Type B pancreatic cell (in vitro differentiated cells): ENCODE results near the gene ANKH. TPM values are rescaled to one million over a fixed set of nuclear protein-coding genes. Genes with fewer than 3 reads are reported as not detected.

ENCODE experiments used
- DNase-seq: peaks from one replicate; pipeline ENCODE4 v3.0.0; 2021; ENCODE audit warnings: mixed read lengths; ENCODE audit not compliant: unreplicated experiment; ENCODE audit errors: extremely low spot score
- H3K27ac Mint-ChIP-seq: 2 replicates; pipeline ENCODE4 v1.8.0; 2021; ENCODE audit warnings: mild to moderate bottlenecking, mixed read lengths
- H3K27me3 Mint-ChIP-seq: 2 replicates; pipeline ENCODE4 v1.8.0; 2021; ENCODE audit warnings: mixed read lengths
- H3K36me3 Mint-ChIP-seq: 2 replicates; pipeline ENCODE4 v1.8.0; 2021; ENCODE audit warnings: mixed read lengths
- H3K4me1 Mint-ChIP-seq: one replicate; pipeline ENCODE4 v1.8.0; 2021; ENCODE audit warnings: mixed read lengths; ENCODE audit not compliant: unreplicated experiment
- H3K4me3 Mint-ChIP-seq: 2 replicates; pipeline ENCODE4 v1.8.0; 2021; ENCODE audit warnings: mild to moderate bottlenecking, mixed read lengths
- H3K9me3 Mint-ChIP-seq: 2 replicates; pipeline ENCODE4 v1.8.0; 2021; ENCODE audit warnings: mixed read lengths
- total RNA-seq: library from RNA; stranded (reverse); gene quantifications from 2 replicates; pipeline ENCODE4 v1.2.1, GENCODE V29; 2021; ENCODE audit warnings: low replicate concordance
- TF ChIP-seq, protein P1 (sequence below): fragments of 200-600 bp; sonication (generic); conservative IDR thresholded peaks from 2 replicates; pipeline ENCODE4 v1.5.0; 2021; ENCODE audit warnings: antibody characterized with exemption, mild to moderate bottlenecking

ANKH gene
- total RNA-seq, 1 donor from 2014 or later, result 41.1 TPM

DNA sequence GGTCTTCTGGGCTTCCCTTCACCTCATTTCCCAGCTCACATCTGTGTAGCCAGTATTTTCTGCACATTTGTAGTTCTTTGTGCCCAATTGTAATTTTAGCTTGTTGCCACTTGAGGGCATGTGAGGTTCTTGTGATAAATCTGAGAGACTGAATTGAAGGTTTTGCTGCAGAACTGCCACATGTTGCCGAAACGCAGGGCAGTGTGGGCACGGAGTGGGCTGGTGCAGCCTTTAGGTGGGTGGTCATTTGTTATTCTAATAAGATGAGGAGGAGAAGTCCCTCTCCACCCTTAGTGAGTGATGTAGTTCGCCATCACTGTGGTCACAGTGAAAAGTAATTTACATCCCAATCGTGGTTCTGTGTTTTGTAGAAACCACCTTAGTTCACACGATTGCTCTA lies 185.8 kb downstream of the ANKH start:
- TF ChIP-seq, protein P1, sequence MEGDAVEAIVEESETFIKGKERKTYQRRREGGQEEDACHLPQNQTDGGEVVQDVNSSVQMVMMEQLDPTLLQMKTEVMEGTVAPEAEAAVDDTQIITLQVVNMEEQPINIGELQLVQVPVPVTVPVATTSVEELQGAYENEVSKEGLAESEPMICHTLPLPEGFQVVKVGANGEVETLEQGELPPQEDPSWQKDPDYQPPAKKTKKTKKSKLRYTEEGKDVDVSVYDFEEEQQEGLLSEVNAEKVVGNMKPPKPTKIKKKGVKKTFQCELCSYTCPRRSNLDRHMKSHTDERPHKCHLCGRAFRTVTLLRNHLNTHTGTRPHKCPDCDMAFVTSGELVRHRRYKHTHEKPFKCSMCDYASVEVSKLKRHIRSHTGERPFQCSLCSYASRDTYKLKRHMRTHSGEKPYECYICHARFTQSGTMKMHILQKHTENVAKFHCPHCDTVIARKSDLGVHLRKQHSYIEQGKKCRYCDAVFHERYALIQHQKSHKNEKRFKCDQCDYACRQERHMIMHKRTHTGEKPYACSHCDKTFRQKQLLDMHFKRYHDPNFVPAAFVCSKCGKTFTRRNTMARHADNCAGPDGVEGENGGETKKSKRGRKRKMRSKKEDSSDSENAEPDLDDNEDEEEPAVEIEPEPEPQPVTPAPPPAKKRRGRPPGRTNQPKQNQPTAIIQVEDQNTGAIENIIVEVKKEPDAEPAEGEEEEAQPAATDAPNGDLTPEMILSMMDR, result peak; percentile 82
- peaks cover 18% of the 10 kb centered on the region for H3K36me3 Mint-ChIP-seq
- H3K4me3 Mint-ChIP-seq, result peak overlapping the region; percentile 24
- H3K9me3 Mint-ChIP-seq, result no peaks in the 10 kb centered on the region
- peaks cover 11% of the 10 kb centered on the region for H3K4me1 Mint-ChIP-seq
- no peak for DNase-seq
- no peak overlapping the region for H3K27ac Mint-ChIP-seq
- H3K27me3 Mint-ChIP-seq, result no peaks in the 10 kb centered on the region

DNA sequence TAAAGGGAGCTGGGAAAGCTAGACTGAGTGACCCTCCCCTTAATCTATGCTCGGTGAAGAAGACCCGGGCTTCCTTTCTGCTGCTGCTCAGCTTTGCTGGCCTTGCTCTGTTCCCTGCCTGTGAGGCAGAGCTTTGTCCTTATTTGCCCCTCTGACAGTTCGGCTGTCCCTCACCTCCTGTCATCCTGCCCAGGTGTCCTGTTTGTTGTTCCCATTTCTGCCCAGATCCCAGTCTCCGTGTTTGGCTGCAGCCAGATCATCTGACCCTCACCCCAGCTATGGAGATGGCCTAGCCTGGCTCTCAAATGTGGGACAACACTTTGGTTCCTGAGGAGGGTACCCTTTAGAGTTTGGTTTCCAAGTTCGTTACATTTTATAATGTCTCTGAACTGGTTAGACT lies 186.8 kb downstream of the ANKH start:
- peak overlapping the region; percentile 22 for H3K27ac Mint-ChIP-seq
- peaks cover 11% of the 10 kb centered on the region for H3K4me1 Mint-ChIP-seq
- H3K27me3 Mint-ChIP-seq, result no peaks in the 10 kb centered on the region
- H3K9me3 Mint-ChIP-seq, result no peaks in the 10 kb centered on the region
- no peak overlapping the region for H3K4me3 Mint-ChIP-seq
- H3K36me3 Mint-ChIP-seq, result peaks cover 11% of the 10 kb centered on the region
- no peak for DNase-seq
- TF ChIP-seq, protein P1, result no peak

DNA sequence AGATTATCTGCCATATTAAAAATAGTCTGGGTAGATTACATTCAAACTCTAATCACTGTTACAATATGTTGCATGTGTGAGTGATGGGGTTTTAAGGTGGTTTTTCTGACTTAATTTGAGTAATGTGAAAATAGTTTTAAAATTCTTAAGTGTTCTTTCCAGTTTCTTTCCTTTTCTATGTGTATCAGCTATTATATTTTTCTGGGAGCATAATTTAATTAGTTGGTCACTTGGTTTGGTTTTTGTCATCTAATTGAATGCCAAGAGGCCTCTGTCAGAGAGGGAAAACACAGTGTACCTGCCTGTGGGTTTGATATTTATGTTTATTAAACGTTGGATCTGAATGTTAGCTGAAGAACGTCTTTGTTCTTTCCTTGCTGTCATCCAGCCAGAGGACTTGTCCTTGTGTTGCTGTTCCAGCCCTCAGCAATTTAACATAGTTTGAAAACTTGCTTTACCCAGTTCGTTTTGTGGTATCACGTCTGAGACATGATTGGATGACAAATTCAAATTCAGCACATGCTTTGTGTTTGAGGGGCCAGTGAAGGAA lies 187.6 kb downstream of the ANKH start:
- Mint-ChIP-seq H3K4me1 (peaks cover 11% of the 10 kb centered on the region), H3K9me3 (no peaks in the 10 kb centered on the region), H3K4me3 (no peak overlapping the region), H3K27me3 (no peaks in the 10 kb centered on the region), H3K27ac (no peak overlapping the region), H3K36me3 (peaks cover 6% of the 10 kb centered on the region)
- TF ChIP-seq, protein P1, result no peak
- DNase-seq, result no peak

DNA sequence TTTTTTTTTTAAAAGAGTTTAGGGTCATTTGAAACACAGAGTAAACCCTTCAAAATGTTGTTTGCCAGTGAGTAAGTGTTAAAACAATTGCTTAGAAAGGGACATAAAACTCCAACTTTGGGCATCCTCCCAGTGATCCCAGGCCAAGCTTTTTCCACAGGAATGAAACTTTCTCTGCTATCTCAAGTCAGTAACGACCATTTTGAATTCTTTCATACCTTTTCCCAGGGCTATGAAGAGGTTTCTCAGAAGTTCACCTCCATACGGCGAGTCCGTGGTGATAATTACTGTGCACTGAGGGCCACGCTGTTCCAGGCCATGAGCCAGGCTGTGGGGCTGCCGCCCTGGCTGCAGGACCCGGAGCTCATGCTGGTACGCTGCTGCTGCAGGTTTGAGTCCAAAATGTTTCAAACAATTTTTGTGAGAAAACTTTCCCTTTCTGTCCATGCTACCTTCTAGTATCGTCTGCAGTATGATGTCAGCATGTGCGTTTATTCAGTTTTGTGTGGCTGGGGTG lies 190.3 kb downstream of the ANKH start:
- DNase-seq, result no peak
- peaks cover 16% of the 10 kb centered on the region for H3K4me1 Mint-ChIP-seq
- H3K27me3 Mint-ChIP-seq, result no peaks in the 10 kb centered on the region
- no peak overlapping the region for H3K4me3 Mint-ChIP-seq
- no peak overlapping the region for H3K27ac Mint-ChIP-seq
- TF ChIP-seq, protein P1, result no peak
- peaks cover 18% of the 10 kb centered on the region for H3K36me3 Mint-ChIP-seq
- no peaks in the 10 kb centered on the region for H3K9me3 Mint-ChIP-seq

DNA sequence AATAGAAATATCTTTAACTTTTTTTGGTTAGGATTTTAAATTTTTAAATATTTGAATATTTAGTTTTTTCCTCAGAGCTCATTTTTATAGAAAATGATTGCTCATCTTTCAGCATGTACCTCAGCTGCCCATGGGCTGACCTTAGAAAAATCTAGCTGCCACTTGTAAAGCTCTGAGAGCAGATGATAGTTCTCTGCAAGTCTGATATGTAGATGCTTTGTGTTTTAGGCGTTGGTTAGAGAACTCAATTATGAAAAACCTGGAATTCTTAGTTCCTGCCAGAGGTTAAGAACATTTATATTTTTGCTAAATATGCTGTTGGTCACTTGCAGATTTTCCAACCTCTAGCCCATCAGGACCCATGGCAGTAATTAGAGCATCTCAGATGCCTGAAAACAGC lies 192.0 kb downstream of the ANKH start:
- no peak for DNase-seq
- H3K9me3 Mint-ChIP-seq, result no peaks in the 10 kb centered on the region
- H3K27me3 Mint-ChIP-seq, result no peaks in the 10 kb centered on the region
- H3K4me3 Mint-ChIP-seq, result no peak overlapping the region
- TF ChIP-seq, protein P1, result no peak
- no peak overlapping the region for H3K27ac Mint-ChIP-seq
- peaks cover 18% of the 10 kb centered on the region for H3K36me3 Mint-ChIP-seq
- H3K4me1 Mint-ChIP-seq, result peaks cover 21% of the 10 kb centered on the region
